GM19240 (cell line): ENCODE measurements around the gene GABRA5.
"Not testable (repeated sequence)": the region's sequence is repeated elsewhere in the genome, so short reads cannot be mapped to it uniquely, and the experiment has no call there.

Source experiments
- DNase-seq: peaks from one replicate; pipeline ENCODE4 v3.0.0; 2011; ENCODE audit warnings: low spot score; ENCODE audit not compliant: insufficient read length

Gene GABRA5

DNA sequence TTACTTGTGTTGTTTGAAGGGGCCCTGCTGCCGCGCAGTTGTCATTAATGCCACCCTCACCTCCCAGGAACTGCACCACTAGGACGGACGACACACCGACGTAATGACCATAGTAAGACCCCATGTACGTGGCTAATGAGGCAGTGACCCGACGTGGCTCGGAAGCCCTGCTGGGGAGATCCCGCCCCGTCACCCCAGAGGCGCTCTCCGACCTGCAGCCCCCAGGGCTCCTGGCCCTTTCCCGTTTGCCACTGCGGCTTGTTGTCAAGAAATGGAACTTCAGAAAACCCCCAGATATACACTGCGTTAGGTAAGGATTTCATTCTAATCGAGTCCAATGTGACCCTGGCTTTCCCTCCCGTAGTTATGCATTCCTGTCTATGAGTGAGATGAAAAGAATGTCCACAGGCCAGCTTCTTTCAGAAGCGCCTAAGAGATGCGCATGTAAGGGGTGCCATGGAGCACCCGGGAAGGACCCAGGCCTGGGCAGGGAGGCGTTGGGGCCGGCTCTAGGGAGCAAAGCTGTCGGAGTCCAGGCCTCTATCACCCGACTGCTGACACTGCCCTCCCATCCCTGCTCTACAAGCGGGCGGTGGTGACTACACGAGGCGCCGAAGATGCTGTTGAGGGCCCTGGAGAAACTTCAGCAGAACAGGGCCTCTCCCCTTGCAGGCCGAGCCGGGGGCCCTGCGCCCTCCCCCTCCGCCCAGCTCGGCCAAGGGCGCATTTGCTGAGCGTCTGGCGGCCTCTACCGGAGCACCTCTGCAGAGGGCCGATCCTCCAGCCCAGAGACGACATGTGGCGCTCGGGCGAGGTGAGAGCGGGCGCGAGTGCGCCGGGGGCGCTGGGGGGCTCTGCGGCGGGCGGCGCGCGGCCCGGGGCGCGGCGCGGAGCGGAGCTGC is at the start of gene GABRA5:
TSS of gene GABRA5 (plus strand) at position 765 of the 902 bp plus-strand sequence. CDS start 2,187 bp downstream, outside the sequence.
- DNase-seq = no peak

DNA sequence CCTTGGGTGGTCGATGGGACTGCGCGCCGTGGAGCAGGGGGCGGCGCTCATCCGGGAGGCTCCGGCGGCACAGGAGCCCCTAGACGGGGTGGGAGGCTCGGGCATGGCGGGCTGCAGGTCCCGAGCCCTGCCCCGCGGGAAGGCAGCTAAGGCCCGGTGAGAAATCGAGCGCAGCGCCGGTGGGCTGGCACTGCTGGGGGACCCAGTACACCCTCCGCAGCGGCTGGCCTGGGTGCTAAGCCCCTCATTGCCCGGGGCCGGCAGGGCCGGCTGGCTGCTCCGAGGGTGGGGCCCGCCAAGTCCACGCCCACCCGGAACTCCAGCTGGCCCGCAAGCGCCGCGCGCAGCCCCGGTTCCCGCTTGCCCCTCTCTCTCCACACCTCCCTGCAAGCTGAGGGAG is 35.7 kb upstream of the GABRA5 start:
- DNase-seq = not testable (repeated sequence)

DNA sequence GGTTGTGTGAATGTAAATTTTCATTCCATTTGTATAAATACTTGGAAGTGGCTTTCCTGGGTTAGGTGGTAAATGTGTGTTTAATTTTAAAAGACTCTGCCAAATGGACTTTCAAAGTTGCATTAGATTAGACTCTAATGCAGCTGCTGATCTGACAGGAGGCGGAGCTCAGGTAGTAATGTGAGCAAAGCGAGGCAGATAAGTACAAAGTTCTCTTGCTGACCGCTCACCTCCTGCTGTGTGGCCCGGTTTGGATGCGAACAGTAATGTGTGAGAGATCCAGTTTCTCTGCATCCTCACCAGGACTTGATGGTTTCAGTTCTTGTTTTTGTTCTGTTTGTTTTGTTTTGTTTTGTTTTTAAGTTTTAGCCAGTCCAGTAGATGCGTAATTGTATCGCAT is 34.9 kb upstream of the GABRA5 start:
- DNase-seq = no peak

DNA sequence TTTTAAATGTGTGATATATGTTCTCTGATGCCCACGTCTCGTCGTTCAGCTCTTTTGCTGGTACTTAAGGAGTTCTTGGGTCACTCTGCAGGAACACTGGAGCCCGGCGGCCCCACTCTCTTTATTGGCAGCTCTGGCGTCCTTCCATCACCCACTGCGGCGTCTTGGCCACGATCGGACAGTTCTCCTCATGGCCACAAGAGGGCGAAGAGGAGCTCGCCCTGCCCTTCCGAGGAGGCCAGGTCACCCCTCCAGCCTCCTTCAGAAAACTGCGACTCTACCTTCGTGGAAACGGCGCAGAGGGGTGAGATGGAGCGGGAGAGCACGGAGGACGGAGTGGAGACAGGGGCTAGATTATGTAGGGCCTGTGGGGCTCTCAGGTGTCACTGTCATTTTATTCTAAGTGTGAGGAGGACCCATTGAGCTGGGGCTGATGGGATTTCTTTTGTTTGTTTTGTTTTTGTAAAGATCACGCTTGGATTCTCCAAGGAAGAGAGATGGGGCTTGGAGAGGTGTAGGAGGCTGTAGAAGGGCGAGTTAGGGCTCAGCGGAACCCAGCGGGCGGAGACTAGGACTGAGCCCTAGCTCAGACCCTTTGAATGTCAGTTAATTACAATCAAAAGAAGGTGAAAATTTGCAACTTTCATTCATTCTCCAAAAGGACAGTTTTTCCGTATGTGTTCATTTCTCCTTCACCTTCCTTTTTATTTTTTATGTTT is 28.0 kb upstream of the GABRA5 start:
- DNase-seq = no peak

DNA sequence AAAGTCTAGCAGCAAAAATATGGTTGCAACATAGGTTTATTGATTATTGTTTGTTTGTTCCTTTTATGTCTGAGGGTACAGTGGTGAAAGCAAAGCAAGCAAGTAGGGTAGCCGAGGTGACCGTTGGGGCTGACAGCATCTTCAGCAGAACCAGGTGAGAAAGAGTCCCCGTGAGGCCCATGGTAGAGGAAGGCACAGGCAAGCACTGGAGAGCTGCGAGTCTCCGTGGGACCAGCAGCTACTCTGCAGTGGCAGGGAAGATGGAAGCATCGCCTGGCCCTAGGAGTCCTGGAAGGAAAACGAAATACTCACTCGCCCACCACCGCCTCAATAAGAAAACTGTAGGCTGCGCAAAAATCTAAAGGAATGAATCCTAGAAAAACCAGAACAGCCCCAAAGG is 25.3 kb upstream of the GABRA5 start:
- DNase-seq = no peak

DNA sequence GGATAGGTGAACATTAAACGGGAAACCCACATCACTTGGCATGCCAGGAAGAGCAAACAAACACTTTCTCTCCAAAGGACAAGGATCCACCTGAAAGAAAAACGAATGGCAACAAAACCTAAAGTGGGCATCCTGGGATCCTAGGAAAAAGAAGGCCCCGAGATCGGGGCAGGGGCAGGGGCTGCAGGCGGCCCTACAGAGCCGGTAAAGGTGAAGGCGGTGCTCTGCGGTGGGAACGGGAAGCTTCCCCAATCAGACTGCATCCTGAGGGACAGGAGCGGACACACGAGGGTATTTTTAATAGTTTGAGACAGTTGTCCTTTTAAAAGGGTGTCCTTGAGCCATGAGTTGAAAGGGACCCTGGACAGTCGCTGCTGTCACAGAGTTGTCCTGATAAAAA is 24.9 kb upstream of the GABRA5 start:
- DNase-seq = no peak

DNA sequence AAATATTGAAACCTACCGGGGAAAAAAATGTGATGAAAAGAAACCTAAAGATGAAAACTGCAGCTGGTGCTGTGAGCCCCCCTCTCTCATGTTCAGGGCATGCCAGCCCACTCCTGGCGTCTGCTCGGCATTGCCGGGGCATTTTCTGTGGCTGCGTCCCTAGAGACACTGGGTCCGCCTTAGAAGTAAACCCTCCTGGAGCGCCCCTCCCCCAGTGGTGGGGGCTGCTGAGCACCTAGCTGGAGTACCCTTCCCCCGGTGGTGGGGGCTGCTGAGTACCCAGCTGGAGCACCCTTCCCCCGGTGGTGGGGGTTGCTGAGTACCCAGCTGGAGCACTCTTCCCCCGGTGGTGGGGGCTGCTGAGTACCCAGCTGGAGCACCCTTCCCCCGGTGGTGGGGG is 24.5 kb upstream of the GABRA5 start:
- no peak for DNase-seq

DNA sequence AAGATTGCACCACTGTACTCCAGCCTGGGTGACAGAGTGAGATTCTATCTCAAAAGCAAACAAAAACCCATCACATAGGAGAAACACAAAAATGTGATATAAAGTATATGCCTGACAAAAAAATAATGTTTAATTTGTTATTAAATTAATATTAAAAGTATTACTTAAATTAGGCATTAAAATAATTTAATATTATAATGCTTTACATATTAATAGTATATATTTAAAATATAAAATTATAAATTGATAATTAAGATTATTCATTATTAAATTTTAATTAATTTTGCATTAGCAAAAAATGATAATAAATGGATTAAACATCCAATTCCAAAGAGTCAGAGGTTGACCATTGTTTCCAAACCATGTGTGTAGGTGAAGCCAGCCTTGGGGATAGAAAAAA is 22.0 kb upstream of the GABRA5 start:
- no peak for DNase-seq

DNA sequence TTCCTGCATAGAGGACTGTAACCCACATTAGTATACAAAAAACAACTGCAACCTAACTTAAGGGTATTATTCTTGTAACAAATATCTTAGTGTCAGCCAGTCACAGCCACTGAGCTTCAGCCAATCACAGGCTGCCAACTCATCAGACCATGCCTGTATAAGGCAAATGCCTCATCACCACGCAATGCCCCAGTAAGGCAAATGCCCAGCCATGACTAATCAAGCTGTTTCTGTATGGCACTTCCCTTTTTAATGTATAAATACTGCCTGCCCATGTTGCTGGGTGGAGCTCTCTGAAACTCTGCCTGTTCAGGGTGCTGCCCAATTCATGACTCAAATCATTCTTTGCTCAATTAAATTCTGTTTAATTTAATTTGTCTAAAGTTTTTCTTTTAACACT is 18.4 kb upstream of the GABRA5 start:
- DNase-seq = no peak

DNA sequence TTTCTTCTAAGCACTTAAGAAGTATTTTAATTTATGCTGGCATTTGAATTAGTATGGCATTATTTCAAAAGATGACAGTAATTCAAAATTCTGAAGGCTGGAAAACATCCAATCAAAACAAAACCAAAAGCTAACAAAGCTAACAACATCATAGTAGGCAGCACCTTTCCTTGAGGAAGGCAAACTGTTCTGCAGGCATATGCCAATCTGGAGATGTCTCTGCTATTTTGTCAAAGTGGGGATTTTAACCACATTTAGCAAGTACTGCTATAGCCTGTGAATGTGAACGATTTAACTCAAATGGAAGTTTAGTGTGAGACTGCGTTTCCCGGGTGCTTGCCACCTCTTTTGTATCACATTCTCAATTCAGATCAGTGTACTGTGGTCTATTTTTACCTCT is 16.7 kb upstream of the GABRA5 start:
- DNase-seq = no peak

DNA sequence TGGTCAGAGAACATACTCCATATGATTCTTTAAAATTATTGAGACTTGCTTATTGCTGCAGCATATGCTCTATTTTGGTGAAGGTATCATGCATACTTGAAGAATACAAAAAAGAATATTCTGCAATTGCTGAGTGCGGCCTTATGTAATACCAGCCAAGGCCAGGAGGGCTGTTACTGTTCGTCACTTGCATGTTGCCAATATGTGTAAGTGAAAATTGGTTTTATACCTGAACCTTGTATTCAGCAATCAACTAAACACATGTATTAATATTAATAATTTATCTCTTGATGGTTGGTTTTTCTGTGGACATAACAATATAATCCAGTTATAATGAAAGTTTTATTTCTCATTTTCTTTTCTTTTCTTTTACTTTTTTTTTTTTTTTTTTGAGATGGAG is 13.9 kb upstream of the GABRA5 start:
- DNase-seq = no peak

DNA sequence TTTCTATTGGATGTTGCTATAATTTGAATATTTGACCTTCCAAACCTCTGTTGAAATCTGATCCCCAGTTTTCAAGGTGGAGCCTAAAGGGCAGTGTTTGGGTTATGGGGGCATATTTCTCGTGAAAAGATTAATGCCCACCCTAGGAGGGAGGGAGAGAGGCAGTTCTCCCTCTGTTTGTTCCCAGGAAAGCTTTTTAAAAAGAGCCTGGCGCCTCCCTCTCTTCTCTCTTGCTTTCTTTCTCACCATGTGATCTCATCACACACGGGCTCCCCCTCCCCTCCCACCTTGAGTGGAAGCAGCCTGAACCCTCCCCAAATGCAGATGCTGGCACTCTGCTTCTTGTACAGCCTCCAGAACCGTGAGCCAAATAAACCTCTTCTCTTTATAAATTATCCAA is 12.4 kb upstream of the GABRA5 start:
- no peak for DNase-seq

DNA sequence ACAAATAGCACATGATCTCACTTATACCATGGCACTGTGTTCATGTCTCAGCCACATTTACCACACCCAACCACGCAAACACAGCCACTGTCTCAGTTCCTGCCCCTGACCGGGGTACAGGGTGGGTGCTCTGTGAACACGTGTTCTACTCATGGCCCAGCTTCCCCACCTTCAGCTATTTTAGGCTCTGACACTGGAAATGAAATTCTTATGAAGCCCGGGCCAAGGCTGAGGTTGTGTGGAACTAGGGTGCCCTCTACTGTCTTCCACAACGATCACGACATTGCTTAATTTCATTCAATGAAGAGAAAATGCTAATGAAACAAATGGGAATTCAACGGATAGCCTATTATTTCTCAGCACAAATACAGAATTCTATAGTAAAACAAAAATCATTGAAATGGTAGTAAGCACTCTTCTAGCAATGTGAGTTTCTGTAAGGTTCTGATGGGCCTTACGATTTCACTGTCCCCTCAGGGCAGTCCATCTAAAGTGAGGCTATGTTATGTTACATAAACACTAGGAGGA is 2.1 kb upstream of the GABRA5 start:
- DNase-seq = no peak

DNA sequence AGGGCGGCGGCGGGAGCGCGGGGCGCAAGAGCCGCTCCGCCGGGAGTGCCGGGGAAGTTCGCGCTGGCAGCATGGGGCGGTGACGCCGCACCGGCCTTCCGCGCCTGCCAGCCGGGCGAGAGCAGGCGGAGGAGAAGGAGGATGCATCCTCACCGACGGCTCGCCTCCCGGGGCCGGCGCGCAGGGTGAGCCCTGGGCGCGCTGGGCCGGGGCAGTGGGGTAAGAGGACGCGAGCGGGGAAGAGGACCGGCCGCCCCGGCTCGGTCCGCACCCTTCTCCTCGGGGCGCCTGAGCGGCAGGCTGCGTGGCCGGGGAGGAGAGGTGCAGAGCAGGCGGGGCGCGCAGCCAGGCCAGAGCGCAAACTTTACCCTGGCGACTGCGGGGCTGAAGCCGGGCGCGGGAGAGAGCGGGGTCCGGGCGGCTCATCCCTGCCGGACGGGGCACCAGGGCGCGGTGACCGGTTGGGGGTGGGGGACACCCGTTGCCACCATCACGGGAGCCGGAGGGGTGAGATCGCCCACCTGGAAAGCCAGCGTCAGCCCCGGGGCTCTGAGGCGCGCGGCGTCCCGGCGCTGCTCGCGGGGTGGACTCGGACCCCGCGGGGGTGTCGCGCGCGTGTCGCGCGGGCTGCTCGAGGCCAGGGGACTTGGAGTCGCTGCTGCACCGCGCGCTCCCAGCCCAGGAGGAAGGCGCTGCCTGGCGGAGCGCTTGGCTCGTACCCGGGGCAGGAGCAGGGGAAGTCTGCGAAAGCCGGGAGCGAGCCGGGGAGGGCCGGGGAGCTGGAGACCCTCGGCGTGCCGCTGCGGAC is 542 bp downstream of the GABRA5 start:
- no peak for DNase-seq

DNA sequence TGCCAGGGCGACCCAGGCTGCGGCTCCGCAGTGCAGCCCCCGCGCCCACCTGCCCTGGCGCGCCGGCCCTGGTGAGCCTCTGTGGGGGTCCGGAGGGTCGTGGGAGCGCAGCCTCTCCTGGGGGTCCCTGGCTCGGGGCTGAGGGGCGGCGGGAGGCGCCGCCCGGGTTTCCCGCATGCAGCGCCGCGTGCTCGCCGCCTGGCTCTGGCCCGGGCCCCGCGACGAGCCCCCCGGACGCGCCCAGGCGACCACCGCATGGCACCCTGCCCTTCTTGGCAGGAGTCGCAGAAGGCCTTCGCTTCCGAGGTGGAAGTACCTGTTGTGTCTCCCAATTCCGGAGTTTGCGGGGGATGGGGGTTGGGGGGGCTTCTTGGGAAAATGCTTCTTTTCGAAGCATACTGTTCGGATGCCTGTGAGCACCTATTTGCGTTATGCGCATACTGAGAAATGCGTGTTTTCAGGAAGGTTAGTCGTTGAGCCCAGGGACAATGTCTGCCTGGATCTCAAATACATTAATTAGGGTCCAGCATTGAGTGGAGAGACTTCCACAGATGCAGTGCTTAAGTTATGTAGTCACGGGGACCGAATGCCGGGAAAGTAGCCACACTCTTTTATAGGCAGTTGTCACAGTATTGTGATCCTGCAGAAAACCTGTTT is 1.3 kb downstream of the GABRA5 start:
- no peak for DNase-seq

DNA sequence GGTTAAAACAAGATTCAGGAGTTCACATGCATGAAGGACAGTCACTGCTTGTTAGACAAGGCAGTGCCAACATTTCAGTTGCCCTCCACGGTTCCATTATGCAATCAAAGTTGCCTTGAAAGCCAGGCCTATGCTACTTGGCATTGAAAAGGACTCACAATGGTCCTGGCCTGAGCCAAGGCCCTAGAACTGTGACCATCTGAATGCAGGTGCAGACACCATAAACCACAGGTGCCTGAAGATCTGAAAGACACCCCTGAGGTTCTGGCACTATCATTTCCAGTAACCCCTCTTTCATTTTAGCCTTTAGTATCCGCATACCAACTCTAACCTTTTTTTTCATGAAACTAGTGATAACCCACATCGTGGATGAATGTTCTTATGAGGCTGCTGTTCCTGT is 2.8 kb downstream of the GABRA5 start:
- no peak for DNase-seq

DNA sequence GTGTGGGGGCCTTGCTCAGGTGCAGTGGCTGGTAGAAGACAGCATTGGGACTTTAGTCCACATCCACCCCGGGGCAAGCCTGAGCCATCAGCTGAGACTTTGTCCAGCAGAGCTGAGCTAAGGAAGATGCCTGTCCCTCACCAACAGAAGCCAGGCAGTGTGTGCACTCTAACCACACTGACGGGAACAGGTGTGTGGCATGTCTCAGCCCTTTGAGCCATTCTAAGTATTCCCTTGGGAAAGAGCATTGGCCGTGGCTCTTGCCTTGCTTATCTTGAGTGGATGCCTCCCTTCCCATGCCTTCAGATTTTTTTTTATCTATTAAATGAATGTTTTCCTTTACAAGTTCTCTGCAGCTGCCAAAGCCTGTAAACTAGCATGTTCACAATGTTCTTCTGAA is 3.5 kb downstream of the GABRA5 start:
- DNase-seq = no peak

DNA sequence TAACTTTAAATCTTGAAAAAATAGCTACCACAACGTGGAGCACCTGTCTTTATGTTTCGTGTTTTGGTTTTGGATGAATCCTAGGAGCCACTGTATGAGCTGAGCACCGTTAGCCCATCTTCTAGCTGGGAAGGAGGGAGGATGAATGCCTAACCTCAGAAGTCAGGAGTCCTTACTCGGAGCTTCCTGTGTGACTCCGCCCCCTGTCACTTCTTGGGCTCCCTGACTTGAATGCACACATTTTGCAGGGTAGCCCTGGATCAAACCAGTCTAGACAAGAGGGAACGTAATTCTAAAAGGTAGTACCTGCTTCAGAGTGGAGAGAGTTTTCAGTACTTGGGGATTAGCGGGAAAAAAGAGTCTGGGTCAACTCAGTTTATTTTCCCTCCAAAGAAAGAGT is 5.3 kb downstream of the GABRA5 start:
- DNase-seq = no peak

DNA sequence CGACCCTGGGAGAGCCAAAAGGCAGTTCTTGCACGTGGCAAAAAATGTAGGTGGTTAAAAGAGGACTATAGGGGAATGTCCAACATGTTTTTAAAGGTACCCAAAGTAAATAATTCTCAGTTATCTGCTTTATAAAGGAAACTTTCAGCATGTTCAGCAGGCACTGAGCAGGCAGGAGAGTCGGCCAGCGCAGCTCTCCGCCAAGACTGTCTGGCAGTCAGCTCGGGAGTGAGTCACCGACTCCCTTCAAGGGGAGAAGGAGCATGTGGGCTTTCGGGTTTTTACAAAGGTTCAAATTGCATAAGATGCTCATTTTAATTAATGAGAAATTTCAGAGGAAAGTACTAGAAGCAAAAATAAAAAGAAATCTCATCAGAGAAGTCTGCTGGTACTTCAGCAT is 7.0 kb downstream of the GABRA5 start:
- DNase-seq = no peak

DNA sequence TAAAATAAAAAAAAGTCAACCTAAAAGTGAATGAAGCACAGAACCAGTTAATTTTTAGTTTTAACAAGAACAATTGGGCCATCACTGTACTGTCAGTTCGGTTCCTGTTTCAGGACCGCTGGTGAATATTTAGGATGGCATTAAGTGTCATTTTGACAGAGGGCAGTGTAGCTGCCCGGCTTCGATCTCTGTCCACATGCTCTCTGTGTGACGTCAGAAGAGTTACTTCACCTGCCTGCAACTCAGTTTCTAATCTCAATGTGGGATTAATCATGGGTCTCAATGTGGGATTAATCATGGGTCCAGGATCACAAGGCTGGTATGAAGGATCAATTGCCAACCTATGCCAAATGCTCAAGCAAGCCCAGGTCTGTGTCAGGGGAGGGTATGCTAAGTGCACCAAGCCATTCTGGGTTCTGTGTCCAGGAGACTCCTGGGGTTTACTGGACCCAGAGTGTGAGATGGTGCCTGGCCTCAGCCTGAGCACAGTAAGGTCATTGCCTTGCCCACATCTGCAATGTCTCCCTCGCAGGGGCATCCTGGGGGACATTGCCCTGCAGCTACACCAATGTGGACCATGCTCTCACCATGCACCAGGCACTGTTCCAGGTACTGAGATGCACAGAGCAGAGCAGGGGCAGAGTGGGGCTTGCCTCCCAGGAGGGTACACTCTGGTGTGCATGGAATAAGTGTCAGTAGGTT is 8.1 kb downstream of the GABRA5 start:
- no peak for DNase-seq

DNA sequence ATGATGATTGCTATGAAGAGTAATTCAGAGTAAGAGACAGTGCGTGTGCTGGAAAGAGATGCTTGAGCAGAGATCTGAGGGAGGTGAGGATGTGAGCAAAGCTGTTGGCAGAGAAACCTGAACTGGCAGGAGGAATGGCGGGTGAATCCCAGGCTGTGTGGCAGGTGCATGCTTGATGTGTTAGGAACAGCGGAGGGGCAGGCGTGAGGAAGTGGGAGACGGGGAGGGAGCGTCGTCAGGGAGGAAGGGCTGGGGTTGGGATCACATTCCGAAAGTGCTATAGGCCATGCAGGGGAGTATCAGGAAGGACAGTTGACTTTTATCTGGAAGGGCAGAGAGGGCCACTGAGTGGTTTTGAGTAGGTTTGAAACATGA is 8.6 kb downstream of the GABRA5 start:
- no peak for DNase-seq
